ENCODE measurements around the gene NIPAL3.

The NIPAL3 gene

DNA sequence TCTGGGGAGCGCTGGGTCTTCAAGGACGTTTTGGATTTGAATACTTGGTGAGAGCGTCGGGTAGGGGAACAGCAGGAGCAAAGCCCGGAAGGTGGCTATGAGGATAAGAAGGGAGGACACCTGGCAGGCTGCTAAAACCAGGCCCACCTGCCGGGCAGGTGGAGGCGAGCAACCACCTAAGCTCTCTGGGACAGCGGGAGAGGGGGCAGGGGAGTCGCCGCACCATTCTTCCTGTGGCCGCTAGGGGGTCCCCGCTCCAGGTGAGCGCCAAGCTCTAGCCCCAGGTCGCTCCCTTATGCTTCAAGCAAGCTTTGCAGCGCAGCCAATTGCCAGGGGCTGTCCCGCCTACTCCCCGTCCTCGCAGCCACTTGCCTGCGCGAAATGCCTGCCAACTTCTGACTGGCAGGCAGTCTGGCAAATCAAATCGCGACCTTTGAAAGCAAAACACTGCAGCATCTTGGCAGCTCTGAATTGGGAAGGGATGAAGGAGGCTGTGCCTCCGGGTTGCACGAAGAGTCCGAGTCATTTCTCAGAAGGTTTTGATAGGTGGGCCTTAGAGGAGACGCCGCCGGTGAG, at the start of gene NIPAL3:
Gene NIPAL3, plus strand, starts transcription at position 469 of the 576 bp plus-strand sequence. CDS start 3,746 bp downstream, outside the sequence.
- FAIRE-seq = peak; percentile 42

DNA sequence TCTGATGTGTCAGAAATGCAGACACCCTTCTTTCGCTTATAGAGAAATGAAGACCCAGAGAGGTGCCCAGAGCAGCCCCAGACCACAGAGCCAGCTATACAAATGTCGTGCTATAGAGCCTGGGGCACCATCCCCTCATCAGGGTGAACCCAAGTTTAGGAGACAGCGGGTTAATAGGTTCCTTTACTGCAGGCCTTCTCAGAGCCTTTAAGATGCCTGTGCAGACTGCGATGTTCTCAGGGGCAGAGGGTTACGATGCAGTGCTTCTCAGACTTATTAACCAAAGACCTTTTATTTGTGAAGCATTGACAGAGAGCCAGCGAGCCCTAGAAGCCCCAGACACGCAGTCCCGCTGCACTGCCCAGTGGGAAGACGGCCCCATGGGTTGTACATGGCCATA, 48.9 kb upstream of the NIPAL3 start:
- FAIRE-seq = no peak

DNA sequence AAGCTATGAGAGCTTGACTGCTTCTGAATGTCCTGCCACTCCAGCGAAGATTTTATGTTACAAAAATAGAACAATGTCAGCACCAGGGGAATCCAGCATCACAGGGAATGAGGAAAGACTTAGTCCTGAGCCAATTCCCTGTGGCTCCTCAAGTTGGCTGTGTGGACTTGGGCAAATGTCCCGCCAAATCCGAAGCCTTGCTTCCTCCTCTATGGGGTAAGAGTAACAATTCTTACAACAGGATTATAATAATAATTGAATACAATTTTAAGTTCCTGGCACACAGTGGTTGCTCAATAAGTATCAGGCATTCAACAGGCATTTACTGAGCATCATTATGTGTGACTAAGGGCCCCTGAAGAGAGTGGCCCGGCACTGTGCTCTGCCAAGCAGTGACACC, 46.4 kb upstream of the NIPAL3 start:
- FAIRE-seq = no peak

DNA sequence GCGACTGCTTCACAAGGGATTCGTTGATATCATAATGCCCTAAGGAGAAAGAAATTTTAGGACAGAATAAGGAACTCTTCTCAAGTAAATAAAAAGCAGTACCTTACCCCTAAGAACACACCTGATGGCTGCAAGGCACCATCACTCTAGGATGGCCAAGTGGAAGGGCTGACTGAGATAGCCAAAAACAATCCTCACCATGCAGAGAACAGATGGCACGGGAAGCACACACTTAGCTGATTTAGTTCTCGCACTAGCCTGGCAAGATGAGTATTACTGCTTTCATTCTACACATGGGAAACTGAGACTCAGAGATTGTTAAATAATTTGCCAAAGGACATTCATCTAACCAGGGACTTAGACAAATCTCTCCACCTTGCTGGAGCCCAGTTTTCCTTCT, 45.8 kb upstream of the NIPAL3 start:
- no peak for FAIRE-seq

DNA sequence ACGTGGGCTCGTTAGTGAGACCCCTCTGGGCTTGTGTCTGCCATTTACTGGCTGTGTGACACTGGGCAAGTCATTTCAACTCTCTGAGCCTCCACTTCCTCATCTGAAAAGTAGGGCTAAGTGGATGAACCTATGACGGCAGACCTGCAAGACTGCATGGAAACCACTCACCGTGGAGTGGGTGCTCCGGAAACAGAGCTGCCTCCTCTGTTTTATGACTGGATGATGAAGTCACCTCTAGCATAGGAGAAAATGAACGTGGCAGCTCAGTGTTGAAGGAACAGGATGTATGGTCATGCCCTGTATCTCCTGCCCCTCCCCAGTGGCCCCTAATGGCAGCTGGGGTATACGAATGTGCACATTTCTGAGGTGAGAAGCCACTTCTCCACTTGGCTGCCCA, 42.6 kb upstream of the NIPAL3 start:
- FAIRE-seq = no peak

DNA sequence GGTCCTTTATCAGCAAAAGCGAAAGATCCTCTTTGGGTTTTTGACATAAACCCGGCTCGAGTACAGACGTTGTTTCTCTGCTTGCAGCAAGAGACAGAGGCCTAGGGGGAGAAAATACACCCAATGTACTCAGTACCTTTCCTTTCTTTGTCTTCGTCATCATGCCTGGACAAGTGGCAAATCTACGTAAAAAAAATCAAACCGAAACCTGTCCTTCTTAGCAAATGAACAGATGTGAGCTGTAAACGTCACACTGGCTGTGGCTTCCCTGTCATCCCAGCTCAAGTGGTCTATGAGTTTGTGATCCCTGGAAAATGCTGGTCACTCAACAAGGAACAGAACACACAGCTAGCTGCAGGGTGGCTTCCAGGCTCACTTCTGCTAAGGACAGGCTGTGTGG, 41.9 kb upstream of the NIPAL3 start:
- FAIRE-seq = no peak

DNA sequence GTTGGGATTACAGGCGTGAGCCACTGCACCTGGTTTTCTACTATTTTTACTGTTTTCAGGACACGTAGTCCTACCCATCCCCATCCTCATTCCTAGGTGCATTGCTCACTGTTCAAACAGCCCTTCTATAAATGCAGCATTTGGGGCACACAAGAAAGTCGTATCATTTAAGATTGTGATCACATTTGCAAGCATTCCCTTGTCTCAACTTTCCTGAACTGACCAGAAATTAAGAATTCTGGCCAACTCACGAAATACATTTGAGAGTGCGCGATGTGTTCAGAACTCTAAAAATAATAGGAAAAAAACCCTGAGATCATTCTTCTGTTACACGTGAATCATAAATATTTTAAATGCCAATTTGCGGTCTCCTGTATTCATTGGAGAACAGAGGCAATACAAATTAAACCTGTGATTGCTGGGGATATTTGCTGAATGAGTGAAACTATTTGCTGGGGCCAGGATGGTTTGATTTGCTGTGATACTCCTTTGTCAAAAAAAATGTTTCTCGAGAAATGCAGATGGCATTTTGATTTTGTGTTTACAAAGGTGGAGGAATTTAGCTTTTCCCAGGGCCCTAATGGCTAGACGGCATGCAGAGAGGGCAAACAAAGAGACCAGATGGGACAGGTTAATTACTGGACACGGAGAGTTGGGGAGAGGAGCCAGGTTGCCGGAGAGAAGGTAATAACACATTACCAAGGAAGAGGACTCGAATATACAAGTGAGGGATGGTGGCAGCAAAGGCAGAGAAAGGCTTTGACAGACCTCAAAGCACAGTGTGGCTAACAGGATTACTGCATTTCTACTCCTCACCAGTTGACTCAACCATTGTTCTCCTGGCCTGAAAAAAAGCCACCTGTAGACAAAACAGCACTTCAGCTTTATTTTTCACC, 40.5 kb upstream of the NIPAL3 start:
- no peak for FAIRE-seq

DNA sequence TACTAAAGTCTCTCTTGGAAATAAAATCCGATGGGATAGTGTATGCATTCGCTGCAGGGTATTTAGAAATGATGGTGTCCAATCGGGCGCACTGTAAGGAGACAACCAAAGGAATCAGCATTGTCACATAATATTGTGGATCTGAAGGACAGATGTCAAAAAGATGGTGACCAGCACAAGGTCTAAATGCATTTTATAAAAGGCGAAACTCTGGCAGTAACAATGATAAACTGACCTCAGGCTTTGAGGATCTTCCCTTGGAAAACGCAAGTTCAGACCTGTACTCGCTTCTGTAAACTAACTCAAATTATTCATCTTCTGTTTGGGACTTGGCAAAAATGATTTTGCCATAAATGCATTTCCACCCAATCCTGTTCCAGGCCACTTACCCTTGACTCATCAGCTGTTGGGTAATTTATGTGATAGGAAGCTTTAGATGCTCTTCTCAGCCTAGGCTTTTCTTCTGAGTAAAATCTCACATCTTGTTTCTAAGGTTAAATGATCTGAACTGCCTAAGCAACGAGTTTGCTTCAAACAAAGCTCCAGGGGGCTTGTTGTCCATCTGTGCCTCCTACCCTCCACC, 35.8 kb upstream of the NIPAL3 start:
- no peak for FAIRE-seq

DNA sequence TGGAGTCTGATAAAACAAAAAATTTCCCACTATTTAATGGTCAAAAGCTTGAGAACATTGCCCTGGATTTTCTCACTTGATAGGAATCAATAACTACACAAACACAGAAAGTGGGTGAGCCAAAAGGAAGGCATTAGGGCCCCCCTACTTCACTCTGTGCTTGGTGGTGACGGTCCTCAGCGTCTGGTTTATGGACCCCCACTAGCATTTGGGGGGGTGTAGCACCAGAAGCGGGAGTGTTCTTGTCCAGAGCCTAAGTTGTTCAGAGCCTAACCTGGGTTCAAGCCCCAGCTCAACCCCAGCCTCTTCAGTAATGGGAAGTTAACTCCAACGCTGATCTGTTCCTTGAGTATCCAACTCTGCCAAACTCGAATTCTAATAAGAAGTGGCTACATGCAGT, 35.1 kb upstream of the NIPAL3 start:
- no peak for FAIRE-seq

DNA sequence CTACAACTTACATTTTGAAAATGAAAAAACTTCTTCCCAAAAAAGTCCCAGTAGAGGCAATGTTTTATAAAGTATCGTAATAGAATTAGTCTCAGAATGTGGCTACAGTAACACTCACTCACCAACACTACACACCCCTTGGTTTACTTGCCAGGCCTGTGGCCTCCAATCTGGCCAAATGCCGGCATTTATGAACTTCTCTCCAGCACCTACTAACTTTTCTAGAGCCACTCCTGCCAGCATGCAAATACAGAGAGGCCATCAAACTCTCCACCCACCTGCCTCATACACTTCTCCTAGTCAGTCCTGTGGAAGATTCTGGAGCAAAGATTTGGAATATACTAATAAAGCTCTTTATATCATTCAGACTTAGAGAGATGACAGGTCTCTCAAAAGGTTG, 34.3 kb upstream of the NIPAL3 start:
- FAIRE-seq = no peak

DNA sequence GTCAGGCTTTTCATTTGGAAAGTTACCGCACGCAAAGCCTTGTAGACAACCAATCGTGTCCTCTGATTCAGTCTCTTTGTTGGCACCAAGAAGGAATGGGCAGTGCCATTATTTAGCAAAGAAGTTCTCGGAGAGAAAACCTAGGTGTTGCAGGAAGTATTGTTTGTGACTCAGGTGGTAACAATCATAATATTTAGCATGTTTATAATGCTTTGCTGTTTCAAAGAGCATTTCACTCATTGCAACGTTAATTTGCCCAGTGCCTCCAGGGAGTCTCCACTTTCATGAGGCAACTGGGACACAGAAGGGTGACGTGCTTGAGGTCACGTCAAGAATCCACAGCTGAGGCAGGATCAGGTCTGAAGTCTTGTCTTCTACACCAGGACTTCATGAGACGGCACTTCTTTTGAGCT, 33.4 kb upstream of the NIPAL3 start:
- FAIRE-seq = no peak

DNA sequence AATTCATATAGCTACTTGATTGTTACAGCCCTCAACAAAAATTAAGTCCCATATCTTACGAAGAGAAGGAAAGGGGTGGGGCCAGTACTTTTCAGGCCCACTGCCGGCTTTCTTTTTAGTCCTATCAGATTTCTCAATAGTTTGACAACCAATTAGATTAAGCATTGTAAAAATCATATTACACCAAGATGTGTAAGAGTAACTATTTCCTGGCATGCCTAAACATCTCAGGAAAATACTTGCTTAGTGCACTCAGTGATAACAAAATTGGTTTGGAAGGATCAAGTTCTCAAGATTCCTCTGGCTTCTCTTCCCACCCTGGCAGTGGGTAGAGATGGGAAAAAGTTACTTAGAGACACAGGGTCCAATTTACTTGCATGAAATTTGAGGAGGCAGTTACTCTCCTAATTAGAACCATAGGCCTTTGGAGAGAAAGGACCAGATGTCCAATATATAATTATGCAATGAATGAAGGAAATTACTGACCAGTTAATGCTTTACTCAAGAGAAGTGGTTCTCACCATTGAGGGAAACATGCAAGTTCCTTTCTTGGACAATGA, 32.1 kb upstream of the NIPAL3 start:
- no peak for FAIRE-seq

DNA sequence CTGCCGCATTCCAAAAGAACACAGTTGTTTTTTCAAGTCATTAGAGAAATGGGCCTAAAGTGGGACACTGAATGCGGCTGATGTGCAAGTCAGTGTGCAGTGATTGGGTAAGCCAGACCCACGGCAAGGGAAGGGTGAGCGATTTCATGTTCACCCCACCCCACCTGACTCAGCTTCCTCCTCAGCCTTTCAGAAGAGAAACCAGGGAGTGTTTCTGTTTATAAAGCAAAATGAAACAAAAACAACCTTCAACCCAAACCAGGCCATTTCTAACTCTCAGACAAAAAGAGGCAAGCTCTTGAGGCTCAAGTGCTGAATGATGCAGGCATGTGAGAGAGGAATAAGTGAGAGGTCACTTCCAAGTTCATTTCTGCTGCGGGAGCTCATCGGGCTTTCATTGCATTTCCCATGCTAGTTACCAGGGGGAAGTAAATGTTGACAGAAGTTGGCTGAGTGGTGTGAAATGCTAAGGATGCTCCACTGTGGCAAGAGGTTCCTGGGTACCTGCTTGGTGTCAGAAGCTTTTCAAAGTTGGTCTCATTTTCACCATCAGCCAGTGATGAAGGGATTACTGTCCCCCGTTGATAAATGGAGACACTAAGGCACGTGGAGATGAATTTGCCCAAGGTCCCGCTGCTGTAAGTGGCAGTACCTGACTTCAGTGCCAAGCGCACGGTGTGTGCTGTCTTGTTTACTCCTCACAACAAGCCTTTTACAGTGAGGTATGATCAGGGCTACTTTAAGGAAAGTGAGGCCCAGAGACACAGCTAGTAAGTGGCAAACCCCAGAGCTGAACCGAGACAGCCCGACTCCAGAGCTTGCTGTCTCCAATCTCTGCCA, 31.1 kb upstream of the NIPAL3 start:
- FAIRE-seq = no peak

DNA sequence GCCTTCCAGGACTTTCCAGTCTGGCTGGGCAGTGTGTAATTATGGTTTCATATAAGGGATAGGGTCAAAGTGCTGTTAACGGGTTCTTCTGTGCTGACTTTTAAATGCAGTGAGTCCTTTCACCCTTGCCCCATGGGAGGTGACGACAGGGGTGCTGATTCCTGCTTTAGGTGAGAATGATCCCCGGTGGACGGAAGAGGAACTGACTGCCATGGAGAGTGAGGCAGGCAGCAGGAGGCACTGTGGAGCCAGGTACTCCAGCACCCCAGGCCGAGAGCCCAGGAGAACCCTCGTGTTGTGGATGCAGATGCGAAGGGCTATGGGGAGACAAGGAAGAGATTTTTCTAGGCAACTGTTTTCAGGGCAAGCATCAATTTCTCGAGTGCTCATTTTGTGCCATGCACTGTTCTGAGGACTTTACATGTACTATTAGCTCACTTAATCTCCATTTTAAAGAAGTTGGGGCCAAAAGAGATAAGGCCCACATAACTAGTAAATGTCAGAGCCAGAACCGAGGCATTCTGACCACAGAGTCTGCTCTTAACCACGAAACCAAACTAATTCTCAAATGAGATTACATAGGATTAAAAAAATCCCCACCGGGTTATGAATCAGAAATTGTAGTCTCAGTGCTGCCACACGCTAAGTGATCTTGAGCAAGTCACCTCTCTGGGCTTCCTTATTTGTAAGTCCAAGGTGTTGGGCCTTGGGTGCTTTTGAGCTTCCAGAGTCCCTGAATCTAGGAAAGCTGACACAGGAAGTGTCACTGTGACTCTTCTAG, 30.3 kb upstream of the NIPAL3 start:
- FAIRE-seq = no peak

DNA sequence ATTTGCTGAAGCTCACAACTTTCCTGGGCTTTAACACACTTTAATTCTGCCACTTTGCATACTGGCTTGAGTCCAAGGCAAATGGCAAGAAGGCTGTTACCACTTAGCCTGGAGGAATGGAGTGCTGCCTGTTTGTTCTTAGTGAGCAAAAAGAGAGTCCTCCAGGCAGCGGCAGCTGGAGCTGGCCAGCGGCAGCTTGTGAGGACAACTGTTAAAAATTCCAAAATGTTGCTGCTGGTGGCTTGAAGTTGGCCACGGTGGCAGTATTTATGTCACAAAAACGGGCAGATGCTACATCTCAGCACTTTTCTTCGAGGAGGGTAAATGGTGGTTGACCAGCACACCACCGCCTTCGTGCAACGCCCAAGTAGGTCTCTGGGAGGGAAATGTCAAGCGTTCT, 29.4 kb upstream of the NIPAL3 start:
- FAIRE-seq = no peak

DNA sequence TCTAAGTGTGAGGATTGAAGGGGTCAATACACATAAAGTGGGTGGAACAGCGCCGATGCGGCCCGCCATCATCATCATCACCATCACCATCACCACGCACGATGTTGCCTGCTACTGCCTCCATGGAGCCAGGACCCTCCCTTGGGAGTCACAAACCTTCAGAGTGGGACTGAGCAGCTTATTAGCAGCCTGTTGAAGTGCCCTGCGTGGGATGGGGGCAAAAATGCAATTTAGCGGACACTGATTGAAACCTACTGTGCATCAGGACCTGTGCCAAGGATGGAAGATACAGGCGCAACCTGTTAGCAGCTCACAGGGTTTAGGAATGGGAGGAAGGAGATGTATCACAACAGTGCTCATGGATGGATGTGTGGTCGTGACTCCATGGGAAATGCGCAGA, 28.7 kb upstream of the NIPAL3 start:
- FAIRE-seq = no peak

DNA sequence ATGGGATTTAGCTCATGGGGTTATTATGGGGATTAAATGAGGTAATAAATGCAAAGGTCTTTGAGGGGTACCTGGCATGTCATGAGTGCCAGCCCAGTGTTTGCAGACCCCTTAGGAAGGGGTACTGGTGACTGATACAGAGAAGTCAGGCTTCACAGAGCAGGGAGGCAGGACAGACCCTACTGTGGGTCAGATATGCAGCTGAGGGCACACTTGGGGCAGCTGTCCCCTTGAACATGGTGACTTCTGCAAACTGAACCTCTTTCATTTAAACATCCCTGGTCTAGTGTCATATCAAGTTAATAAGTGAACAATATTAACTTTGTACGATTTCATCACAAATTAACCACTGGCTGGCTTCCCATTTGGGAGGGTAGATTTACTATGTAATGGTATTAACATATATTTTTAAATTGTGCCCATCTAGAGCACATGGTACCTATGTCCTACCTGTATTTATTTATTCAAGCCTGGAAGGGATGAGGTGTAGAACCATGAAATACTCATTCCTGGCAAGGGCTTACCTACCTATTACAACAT, 27.9 kb upstream of the NIPAL3 start:
- FAIRE-seq = no peak

DNA sequence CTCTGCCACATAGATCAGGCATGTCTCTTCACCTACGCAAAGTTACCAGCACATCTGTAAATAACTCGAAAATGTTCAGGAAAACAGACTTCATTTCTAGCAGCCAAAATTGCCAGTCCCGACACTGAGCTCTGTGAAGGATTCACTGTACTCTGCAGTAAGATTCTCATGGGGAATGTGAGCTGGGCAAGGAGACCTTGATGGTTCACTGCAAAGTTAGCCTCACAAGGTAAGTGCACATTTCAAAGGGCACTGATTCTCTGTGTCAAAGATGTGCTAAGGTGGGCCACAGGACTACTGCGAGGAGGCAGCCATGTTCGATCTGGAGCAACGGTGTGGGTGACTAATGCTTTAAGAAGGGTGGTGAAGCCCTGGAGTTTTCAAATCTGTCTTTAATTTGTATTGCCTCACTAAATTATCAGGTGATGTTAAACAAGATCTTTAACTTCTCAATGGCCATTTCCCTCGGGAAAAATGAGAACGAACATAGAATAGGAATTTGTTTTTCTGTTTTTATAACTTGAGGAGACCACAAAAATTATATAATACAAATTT, 27.2 kb upstream of the NIPAL3 start:
- FAIRE-seq = no peak

DNA sequence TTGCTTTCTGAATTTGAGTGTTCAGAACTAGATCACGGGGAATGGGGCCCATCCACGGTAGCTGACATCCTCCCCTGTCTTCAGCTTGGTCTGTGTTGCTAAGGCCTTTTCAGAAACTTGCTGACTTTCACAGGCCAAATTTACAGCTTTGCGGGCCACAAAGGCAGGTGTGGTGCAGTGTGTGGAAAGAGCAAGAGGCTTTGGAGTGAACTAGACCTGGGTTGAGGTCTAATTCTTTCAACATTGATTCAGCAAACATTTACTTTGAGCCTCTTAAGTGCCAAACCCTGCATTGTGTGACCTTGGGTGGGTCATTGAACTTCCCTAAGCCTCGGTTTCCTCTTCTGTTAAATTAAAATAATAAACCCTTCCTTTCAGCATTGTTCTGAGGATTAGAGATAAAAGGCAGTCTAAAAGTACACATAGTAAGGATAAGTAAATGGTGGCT, 26.3 kb upstream of the NIPAL3 start:
- FAIRE-seq = no peak

DNA sequence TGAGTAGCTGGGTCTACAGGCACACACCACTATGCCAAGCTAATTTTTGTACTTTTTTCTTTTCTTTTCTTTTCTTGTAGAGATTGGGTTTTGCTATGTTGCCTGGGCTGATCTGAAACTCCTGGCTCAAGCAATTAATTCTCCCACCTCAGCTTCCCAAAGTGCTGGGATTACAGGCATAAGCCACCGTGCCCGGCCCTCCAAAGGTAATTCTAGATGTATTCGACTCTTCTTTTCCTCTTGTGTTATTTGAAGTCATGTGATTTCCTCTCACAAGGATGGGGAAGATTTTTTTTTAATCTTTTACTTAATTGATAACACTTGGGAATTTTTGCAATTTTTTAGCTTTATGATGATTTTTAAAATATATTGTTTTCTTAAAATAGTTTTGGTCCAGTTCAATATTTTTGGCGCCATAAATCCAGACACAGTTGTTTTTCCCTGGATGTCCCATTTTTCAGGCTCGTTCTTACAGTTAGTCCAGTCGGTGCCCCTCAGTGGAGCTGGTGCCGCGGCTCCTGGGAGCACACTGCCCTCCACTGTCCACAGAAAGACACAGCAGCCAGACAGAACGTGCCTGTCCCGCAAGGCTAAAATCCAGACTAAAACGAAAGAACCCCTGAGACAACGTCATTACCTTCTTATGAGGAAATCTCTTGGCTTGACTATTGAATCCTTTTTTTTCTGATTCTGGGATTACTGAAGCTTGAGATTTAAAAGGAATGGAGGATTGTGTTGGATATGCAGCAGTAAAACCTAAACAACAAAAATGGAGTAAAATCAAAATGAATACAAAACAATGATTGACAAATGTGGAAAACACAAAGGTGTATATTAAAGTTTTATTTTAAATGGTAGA, 24.4 kb upstream of the NIPAL3 start:
- FAIRE-seq = peak; percentile 41

Measured in TTC549 (cell line).